Measurements from ENCODE around the gene SLC12A8. TPM values are rescaled to one million over a fixed set of nuclear protein-coding genes. Genes with fewer than 3 reads are reported as not detected.
"Not testable (repeated sequence)": the region's sequence is repeated elsewhere in the genome, so short reads cannot be mapped to it uniquely, and the experiment has no call there.

Gene SLC12A8
- total RNA-seq, 1 donor from 2014 or later: 8.0 TPM

DNA sequence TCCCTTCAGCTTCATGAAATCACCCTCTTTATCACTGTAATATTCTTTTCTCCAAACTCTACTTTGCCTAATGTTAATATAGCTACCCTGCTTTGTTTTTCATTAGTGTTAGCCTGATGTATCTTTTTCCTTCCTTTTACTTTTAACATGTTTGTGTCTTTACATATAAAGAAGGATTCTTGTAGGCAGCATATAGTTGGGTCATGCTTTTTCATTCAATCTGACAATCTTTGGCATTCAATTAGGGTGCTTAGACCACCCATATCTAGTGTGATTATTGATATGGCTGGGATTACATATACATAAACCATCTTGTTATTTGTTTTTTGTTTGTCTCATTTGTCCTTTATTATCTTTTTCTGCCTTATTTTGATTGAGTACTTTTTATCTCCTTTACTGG lies 121.9 kb downstream of the SLC12A8 start:
- peaks cover 8% of the 10 kb centered on the region for H3K36me3 Mint-ChIP-seq
- no peaks in the 10 kb centered on the region for H3K4me1 Mint-ChIP-seq
- no peak overlapping the region for H3K4me3 Mint-ChIP-seq
- no peaks in the 10 kb centered on the region for H3K27me3 Mint-ChIP-seq (ENCODE audit: low read depth)
- H3K9me3 Mint-ChIP-seq: peaks cover 11% of the 10 kb centered on the region
- no peak for DNase-seq (ENCODE audit: low spot score in 2 of 2, unreplicated experiment in 2 of 2)
- TF ChIP-seq, protein P1, sequence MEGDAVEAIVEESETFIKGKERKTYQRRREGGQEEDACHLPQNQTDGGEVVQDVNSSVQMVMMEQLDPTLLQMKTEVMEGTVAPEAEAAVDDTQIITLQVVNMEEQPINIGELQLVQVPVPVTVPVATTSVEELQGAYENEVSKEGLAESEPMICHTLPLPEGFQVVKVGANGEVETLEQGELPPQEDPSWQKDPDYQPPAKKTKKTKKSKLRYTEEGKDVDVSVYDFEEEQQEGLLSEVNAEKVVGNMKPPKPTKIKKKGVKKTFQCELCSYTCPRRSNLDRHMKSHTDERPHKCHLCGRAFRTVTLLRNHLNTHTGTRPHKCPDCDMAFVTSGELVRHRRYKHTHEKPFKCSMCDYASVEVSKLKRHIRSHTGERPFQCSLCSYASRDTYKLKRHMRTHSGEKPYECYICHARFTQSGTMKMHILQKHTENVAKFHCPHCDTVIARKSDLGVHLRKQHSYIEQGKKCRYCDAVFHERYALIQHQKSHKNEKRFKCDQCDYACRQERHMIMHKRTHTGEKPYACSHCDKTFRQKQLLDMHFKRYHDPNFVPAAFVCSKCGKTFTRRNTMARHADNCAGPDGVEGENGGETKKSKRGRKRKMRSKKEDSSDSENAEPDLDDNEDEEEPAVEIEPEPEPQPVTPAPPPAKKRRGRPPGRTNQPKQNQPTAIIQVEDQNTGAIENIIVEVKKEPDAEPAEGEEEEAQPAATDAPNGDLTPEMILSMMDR (IDR thresholded peaks at IDR 0.05; ENCODE audit: unreplicated experiment): no peak
- no peak overlapping the region for H3K27ac Mint-ChIP-seq

DNA sequence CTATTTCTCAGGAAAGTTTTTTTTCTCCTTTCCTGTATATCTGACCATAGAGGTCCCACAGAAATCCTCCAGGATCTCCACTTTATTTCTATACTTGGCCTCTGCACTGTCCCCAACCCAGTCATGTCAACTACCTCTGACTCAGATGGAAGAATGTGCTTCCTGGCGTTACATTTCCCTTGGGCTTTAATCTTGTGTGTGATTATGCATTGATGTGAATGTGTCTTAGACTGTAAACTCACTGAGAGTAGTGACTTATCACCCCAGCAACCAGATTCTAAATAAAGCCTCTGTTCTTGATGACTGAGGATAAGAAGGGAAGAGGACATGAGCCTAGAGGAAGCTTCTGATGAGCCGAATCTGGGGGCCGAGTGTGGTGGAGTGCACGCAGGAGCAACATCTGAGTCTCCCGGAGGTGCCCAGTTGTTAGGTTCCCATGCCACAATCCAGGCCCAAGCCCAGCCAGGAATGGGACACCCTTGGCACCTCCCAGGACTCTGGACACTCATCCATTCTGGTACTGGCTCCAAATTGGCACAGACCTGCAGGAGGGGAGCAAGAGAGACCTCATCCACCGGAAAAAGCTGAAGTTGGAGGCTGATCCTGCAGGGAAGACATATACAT lies 124.7 kb downstream of the SLC12A8 start:
- no peaks in the 10 kb centered on the region for H3K27me3 Mint-ChIP-seq (ENCODE audit: low read depth)
- TF ChIP-seq, protein P1 (IDR thresholded peaks at IDR 0.05; ENCODE audit: unreplicated experiment): no peak

DNA sequence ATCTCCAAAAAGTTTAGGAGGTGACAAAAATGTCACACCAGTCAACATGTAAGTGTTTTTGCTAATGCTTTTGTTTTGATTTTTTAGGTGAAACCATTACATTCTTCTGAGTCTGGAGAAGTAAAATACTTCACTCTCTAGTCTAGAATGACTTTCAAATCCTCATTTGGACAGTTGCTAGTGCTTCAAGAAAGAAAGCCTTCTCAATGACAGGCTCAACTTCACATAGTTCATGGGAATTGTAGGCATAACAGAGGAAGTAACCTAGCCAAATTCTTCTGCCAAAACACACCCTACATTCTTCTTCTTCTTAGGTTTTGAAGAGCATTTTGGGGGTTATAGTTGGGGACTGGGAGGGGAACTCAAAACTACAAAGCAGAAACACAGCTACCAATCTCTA lies 127.4 kb downstream of the SLC12A8 start:
- H3K4me3 Mint-ChIP-seq: no peak overlapping the region
- no peak for DNase-seq (ENCODE audit: low spot score in 2 of 2, unreplicated experiment in 2 of 2)
- H3K27ac Mint-ChIP-seq: no peak overlapping the region
- TF ChIP-seq, protein P1 (IDR thresholded peaks at IDR 0.05; ENCODE audit: unreplicated experiment): no peak
- no peaks in the 10 kb centered on the region for H3K4me1 Mint-ChIP-seq
- H3K9me3 Mint-ChIP-seq: peaks cover 3% of the 10 kb centered on the region
- H3K36me3 Mint-ChIP-seq: peaks cover 6% of the 10 kb centered on the region
- H3K27me3 Mint-ChIP-seq (ENCODE audit: low read depth): no peaks in the 10 kb centered on the region

More for the DNA sequence above, 124.7 kb downstream of the SLC12A8 start:
- Mint-ChIP-seq H3K27ac (no peak overlapping the region), H3K36me3 (peaks cover 10% of the 10 kb centered on the region), H3K4me1 (no peaks in the 10 kb centered on the region), H3K4me3 (no peak overlapping the region), H3K9me3 (peaks cover 11% of the 10 kb centered on the region)
- DNase-seq (ENCODE audit: low spot score in 2 of 2, unreplicated experiment in 2 of 2): no peak

DNA sequence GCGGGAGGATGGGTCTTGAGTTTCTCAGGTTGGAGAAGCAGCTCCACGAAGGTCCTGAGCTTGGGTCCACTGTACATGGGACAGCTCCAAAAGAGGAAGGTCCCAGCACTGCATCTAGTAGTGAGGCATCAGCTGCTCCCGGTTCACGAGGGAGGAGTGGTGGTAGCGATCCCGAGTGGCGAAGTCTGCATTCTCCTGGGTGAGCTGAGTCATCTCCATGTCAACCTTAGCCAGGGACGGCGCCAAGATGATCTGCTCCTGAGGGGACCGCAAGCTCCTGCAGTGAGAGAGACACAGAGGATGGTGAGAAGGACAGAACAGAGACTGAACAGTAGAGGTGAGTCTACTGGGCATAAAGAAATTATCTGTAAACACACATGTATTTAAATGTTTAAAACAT lies 128.8 kb downstream of the SLC12A8 start:
- Mint-ChIP-seq H3K9me3 (no peaks in the 10 kb centered on the region), H3K27me3 (ENCODE audit: low read depth) (no peaks in the 10 kb centered on the region), H3K4me1 (no peaks in the 10 kb centered on the region), H3K36me3 (peaks cover 5% of the 10 kb centered on the region), H3K27ac (no peak overlapping the region), H3K4me3 (no peak overlapping the region)
- no peak for DNase-seq (ENCODE audit: low spot score in 2 of 2, unreplicated experiment in 2 of 2)
- TF ChIP-seq, protein P1 (IDR thresholded peaks at IDR 0.05; ENCODE audit: unreplicated experiment): no peak

DNA sequence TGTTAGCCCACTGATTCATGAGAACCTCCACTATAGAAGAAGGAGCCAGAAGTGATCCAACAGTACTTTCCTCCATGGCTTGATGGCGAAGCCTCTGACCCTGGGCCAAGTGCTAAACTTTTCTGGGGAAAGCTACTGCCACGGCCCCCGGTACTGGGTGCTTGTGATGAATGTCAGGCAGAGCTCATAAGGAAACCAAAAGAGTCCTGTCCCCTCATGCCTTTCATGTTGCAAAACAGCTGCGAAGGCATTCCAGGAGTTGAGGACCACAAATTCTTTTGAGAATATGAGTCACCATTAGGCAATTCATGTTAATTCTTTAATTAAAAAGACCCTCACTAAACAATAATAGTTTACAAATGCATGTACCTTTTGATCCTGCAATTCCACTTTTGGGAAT lies 130.2 kb downstream of the SLC12A8 start:
- H3K27me3 Mint-ChIP-seq (ENCODE audit: low read depth); H3K9me3 Mint-ChIP-seq; H3K4me1 Mint-ChIP-seq; DNase-seq (ENCODE audit: low spot score in 2 of 2, unreplicated experiment in 2 of 2); H3K4me3 Mint-ChIP-seq; H3K27ac Mint-ChIP-seq; H3K36me3 Mint-ChIP-seq: not testable (repeated sequence)

DNA sequence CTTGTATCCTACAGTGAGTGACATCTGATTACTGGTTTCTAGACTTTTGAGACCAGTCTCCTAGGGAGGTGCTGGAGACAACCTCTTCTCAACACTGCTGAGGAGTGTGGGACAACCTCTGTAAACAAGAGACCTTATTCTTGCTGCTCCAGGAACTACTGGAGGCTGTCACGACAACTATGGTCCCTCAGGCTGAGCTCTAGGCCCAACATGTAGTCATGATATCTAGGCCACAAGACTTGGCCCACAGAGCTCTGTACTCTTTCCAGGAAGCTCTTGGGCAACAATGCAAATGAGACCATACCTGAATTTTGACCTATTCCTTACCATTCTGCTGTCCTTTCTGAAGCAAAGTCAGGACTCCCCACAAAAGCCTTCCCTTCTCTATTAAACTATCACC lies 132.5 kb downstream of the SLC12A8 start:
- Mint-ChIP-seq H3K9me3 (no peaks in the 10 kb centered on the region), H3K27me3 (ENCODE audit: low read depth) (no peaks in the 10 kb centered on the region), H3K4me1 (no peaks in the 10 kb centered on the region), H3K36me3 (peaks cover 5% of the 10 kb centered on the region), H3K4me3 (no peak overlapping the region), H3K27ac (no peak overlapping the region)
- DNase-seq (ENCODE audit: low spot score in 2 of 2, unreplicated experiment in 2 of 2): no peak
- TF ChIP-seq, protein P1 (IDR thresholded peaks at IDR 0.05; ENCODE audit: unreplicated experiment): no peak

Measured in mesothelial cell of epicardium (in vitro differentiated cells).